Fibroblast of lung (primary cell): ENCODE measurements around the gene CSNK1G2.

ENCODE experiments used
- EZH2 ChIP-seq: IDR thresholded peaks from 2 replicates; pipeline ENCODE4 v1.5.1; 2012; ENCODE audit warnings: low read length, control low read depth, mild to moderate bottlenecking; ENCODE audit errors: missing control alignments
- TF ChIP-seq, protein P1 (sequence below), 2 donors: IDR thresholded peaks in 1 of 2; conservative IDR thresholded peaks in 1 of 2; 1 replicate in 1 of 2; 2 replicates in 1 of 2; pipeline ENCODE4 v1.5.1; 2011 to 2012; ENCODE audit warnings: low read length in 2 of 2, control low read depth in 1 of 2, inconsistent platforms in 1 of 2, low read depth in 1 of 2, mild to moderate bottlenecking in 1 of 2

DNA sequence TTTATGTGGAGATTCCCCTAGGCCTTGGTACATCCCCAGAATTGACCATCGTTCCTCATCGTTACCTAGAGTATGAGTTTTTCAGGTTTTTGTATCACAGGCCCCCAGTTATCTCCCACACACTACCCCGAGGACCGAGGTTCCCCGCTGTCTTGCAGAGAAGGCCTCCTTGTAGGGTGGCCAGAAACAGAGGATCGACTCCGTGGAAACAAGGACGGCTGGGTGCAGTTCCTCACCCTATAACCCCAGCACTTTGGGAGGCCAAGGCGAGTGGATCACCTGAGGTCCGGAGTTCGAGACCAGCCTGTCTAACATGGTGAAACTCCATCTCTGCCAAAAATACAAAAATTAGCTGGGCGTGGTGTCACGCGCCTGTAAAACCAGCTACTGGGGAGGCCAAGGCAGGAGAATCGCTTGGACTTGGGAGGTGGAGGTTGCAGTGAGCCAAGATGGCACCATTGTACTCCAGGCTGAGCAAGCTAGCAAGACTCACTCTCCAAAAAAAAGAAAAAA lies 35.1 kb upstream of the CSNK1G2 start:
- TF ChIP-seq EZH2: no peak
- TF ChIP-seq, protein P1, sequence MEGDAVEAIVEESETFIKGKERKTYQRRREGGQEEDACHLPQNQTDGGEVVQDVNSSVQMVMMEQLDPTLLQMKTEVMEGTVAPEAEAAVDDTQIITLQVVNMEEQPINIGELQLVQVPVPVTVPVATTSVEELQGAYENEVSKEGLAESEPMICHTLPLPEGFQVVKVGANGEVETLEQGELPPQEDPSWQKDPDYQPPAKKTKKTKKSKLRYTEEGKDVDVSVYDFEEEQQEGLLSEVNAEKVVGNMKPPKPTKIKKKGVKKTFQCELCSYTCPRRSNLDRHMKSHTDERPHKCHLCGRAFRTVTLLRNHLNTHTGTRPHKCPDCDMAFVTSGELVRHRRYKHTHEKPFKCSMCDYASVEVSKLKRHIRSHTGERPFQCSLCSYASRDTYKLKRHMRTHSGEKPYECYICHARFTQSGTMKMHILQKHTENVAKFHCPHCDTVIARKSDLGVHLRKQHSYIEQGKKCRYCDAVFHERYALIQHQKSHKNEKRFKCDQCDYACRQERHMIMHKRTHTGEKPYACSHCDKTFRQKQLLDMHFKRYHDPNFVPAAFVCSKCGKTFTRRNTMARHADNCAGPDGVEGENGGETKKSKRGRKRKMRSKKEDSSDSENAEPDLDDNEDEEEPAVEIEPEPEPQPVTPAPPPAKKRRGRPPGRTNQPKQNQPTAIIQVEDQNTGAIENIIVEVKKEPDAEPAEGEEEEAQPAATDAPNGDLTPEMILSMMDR (conservative IDR thresholded peaks at IDR 0.05 in 1 of 2, IDR thresholded peaks at IDR 0.05 in 1 of 2; ENCODE audit: low read depth in 1 of 2, low read length in 2 of 2): no peak
